Measurements from ENCODE around the gene ANO4.

- no peak for TF ChIP-seq CTCF (IDR thresholded peaks at IDR 0.05)
- no peak for TF ChIP-seq ZFX (IDR thresholded peaks at IDR 0.05; ENCODE audit: borderline replicate concordance)
These were observed 113.9 kb downstream of the ANO4 start for GRCh38 chr12:100908501-100908900.
